Liver (tissue), 9 donors: ENCODE results near the gene AMIGO1. TPM values are rescaled to one million over a fixed set of nuclear protein-coding genes. Genes with fewer than 3 reads are reported as not detected.

Source experiments
- DNase-seq: peaks from one replicate; pipeline ENCODE4 v3.0.0-alpha.2; 2017; ENCODE audit warnings: low spot score
- H3K27ac ChIP-seq, 2 donors: one replicate each; pipeline ENCODE4 v1.7.0; 2013; ENCODE audit warnings: inconsistent platforms in 2 of 2, low read length in 2 of 2, control low read depth in 1 of 2, low read depth in 1 of 2, mild to moderate bottlenecking in 1 of 2
- H3K27me3 ChIP-seq, 4 donors: one replicate each; pipeline versions ENCODE4 v1.6.1 to v1.7.0; 2013; ENCODE audit warnings: low read length in 3 of 4, inconsistent platforms in 1 of 4, mild to moderate bottlenecking in 1 of 4, moderate library complexity in 1 of 4; ENCODE audit not compliant: control insufficient read depth in 4 of 4, insufficient read depth in 4 of 4
- H3K36me3 ChIP-seq, 4 donors: one replicate each; pipeline versions ENCODE4 v1.6.1 to v1.7.0; 2013; ENCODE audit warnings: low read length in 3 of 4, mild to moderate bottlenecking in 3 of 4, low read depth in 1 of 4, moderate library complexity in 1 of 4; ENCODE audit not compliant: control insufficient read depth in 4 of 4, insufficient read depth in 3 of 4
- H3K4me1 ChIP-seq, 4 donors: one replicate each; pipeline versions ENCODE4 v1.6.1 to v1.7.0; 2013; ENCODE audit warnings: low read length in 3 of 4, mild to moderate bottlenecking in 3 of 4, moderate library complexity in 1 of 4; ENCODE audit not compliant: control insufficient read depth in 4 of 4, insufficient read depth in 4 of 4
- H3K4me3 ChIP-seq, 3 donors: one replicate each; pipeline versions ENCODE4 v1.6.1 to v1.7.0; 2013; ENCODE audit warnings: low read length in 3 of 3, control low read depth in 1 of 3, low read depth in 1 of 3, mild to moderate bottlenecking in 1 of 3
- H3K9ac ChIP-seq, 2 donors: one replicate each; pipeline ENCODE4 v1.7.0; 2013; ENCODE audit warnings: low read length in 2 of 2, mild to moderate bottlenecking in 2 of 2, moderate library complexity in 2 of 2, control low read depth in 1 of 2, low read depth in 1 of 2
- H3K9me3 ChIP-seq, 4 donors: one replicate each; pipeline versions ENCODE4 v1.6.1 to v1.7.0; 2013; ENCODE audit warnings: low read length in 3 of 4; ENCODE audit not compliant: control insufficient read depth in 4 of 4
- EGR1 ChIP-seq, 2 donors: IDR thresholded peaks; 2 replicates each; pipeline ENCODE4 v1.6.1; 2016 to 2018; ENCODE audit warnings: antibody characterized with exemption in 2 of 2, low read depth in 2 of 2
- FOXA1 ChIP-seq: IDR thresholded peaks from 2 replicates; pipeline ENCODE4 v1.6.1; 2016; ENCODE audit warnings: antibody characterized with exemption
- FOXA2 ChIP-seq: IDR thresholded peaks from 2 replicates; pipeline ENCODE4 v1.6.1; 2016; ENCODE audit warnings: antibody characterized with exemption
- GABPA ChIP-seq, 2 donors: IDR thresholded peaks in 1 of 2; conservative IDR thresholded peaks in 1 of 2; 2 replicates each; pipeline ENCODE4 v1.6.1; 2016; ENCODE audit warnings: antibody characterized with exemption in 2 of 2, mild to moderate bottlenecking in 1 of 2, moderate library complexity in 1 of 2
- HNF4A ChIP-seq, 2 donors: conservative IDR thresholded peaks; 2 replicates each; pipeline ENCODE4 v1.6.1; 2016; ENCODE audit warnings: antibody characterized with exemption in 2 of 2, mild to moderate bottlenecking in 2 of 2
- HNF4G ChIP-seq: IDR thresholded peaks from 2 replicates; pipeline ENCODE4 v1.6.1; 2016; ENCODE audit warnings: antibody characterized with exemption
- JUND ChIP-seq, 2 donors: IDR thresholded peaks; 2 replicates each; pipeline ENCODE4 v1.6.1; 2016; ENCODE audit warnings: antibody characterized with exemption in 2 of 2
- NR2F2 ChIP-seq: IDR thresholded peaks from 2 replicates; pipeline ENCODE4 v1.6.1; 2016; ENCODE audit warnings: antibody characterized with exemption
- RAD21 ChIP-seq, 2 donors: IDR thresholded peaks; 2 replicates each; pipeline ENCODE4 v1.6.1; 2016; ENCODE audit warnings: antibody characterized with exemption in 2 of 2, mild to moderate bottlenecking in 2 of 2
- RXRA ChIP-seq, 2 donors: IDR thresholded peaks; 2 replicates each; pipeline ENCODE4 v1.6.1; 2017 to 2018; ENCODE audit warnings: antibody characterized with exemption in 2 of 2, mild to moderate bottlenecking in 1 of 2
- SP1 ChIP-seq: IDR thresholded peaks from 2 replicates; pipeline ENCODE4 v1.6.1; 2018; ENCODE audit warnings: antibody characterized with exemption, mild to moderate bottlenecking
- TAF1 ChIP-seq: conservative IDR thresholded peaks from 2 replicates; pipeline ENCODE4 v1.6.1; 2016; ENCODE audit warnings: antibody characterized with exemption, mild to moderate bottlenecking
- YY1 ChIP-seq: IDR thresholded peaks from 2 replicates; pipeline ENCODE4 v1.6.1; 2016; ENCODE audit warnings: antibody characterized with exemption, mild to moderate bottlenecking
- WGBS: extraction: QIAGEN DNeasy Blood & Tissue Kit; methylation state at CpG from one replicate; pipeline ENCODE4 v1.1.7; 2013; 5-methylcytosine and 5-hydroxymethylcytosine counted together
- polyA plus RNA-seq, 2 donors: library from polyadenylated mRNA; stranded (reverse) in 1 of 2; unstranded in 1 of 2; fragments of 200-250 nt in 1 of 2; fragments of >200 nt in 1 of 2; fragmentation: Nextera tagmentation in 1 of 2; extraction: Ambion mirVana in 1 of 2; gene quantifications; one replicate each; pipeline versions ENCODE4 v1.2.1 to v1.2.3, GENCODE V29; 2013 to 2015
- total RNA-seq, 2 donors: library from RNA; depleted of rRNA; stranded (reverse); fragments of >200 nt; gene quantifications; one replicate each; pipeline ENCODE4 v1.2.3, GENCODE V29; 2014
- TF ChIP-seq, protein P1 (sequence below): IDR thresholded peaks from 2 replicates; pipeline ENCODE4 v1.6.1; 2016; ENCODE audit warnings: antibody characterized with exemption
- TF ChIP-seq, protein P2 (sequence below): IDR thresholded peaks from 2 replicates; pipeline ENCODE4 v1.6.1; 2016; ENCODE audit warnings: antibody characterized with exemption
- TF ChIP-seq, protein P3 (sequence below): IDR thresholded peaks from 2 replicates; pipeline ENCODE4 v1.6.1; 2016; ENCODE audit warnings: antibody characterized with exemption, mild to moderate bottlenecking
- TF ChIP-seq, protein P4 (sequence below): fragments of 150-350 bp; IDR thresholded peaks from 2 replicates; pipeline ENCODE4 v1.5.1; 2017; ENCODE audit warnings: improper control_type of control experiment, low read depth, low read length; ENCODE audit not compliant: missing input control
- TF ChIP-seq, protein P5 (sequence below): IDR thresholded peaks from 2 replicates; pipeline ENCODE4 v1.6.1; 2016; ENCODE audit warnings: antibody characterized with exemption
- donor health status: healthy.
- donor health status: healthy.
- donor health status: healthy.
- donor health status: healthy.
- donor health status: healthy.

The AMIGO1 gene
- total and polyA plus RNA-seq, 4 donors = 0.75 to 4.6 (median 1.9) TPM

DNA sequence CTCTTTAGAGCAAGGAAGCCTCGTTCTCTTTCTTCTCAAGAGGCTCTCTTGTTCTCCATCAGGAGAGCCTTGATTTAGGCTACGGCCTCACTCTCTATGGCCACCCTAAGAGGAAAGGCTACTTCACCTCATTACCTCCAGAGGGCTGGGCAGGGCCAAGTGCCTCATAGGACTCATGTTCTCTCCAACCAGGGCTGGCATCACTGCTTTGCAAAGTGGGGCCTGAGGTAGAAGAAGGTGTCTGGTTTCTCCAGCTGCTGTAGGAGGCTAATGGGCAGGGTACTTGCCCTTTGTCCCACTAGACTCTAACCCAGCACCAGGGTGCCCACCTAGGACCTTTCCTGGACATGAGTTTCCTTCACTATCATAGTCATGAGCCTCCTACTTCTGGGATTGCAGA lies 27.9 kb downstream of the AMIGO1 start:
- no peak for DNase-seq
- Histone ChIP-seq H3K9me3 (no peaks in the 10 kb centered on the region), H3K36me3 (peaks cover 0 to 3% (median under 1%) of the 10 kb centered on the region in 4 donors), H3K4me3 (no peak overlapping the region), H3K27ac (no peak overlapping the region), H3K4me1 (peaks cover 5 to 16% (median 13%) of the 10 kb centered on the region in 4 donors), H3K27me3 (no peaks in the 10 kb centered on the region), H3K9ac (no peak overlapping the region)
- TF ChIP-seq, protein P1, sequence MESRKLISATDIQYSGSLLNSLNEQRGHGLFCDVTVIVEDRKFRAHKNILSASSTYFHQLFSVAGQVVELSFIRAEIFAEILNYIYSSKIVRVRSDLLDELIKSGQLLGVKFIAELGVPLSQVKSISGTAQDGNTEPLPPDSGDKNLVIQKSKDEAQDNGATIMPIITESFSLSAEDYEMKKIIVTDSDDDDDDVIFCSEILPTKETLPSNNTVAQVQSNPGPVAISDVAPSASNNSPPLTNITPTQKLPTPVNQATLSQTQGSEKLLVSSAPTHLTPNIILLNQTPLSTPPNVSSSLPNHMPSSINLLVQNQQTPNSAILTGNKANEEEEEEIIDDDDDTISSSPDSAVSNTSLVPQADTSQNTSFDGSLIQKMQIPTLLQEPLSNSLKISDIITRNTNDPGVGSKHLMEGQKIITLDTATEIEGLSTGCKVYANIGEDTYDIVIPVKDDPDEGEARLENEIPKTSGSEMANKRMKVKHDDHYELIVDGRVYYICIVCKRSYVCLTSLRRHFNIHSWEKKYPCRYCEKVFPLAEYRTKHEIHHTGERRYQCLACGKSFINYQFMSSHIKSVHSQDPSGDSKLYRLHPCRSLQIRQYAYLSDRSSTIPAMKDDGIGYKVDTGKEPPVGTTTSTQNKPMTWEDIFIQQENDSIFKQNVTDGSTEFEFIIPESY = no peak
- TF ChIP-seq JUND (IDR thresholded peaks at IDR 0.05) = no peak
- 86% methylated on average over 2 of the region's 2 CpGs for WGBS

DNA sequence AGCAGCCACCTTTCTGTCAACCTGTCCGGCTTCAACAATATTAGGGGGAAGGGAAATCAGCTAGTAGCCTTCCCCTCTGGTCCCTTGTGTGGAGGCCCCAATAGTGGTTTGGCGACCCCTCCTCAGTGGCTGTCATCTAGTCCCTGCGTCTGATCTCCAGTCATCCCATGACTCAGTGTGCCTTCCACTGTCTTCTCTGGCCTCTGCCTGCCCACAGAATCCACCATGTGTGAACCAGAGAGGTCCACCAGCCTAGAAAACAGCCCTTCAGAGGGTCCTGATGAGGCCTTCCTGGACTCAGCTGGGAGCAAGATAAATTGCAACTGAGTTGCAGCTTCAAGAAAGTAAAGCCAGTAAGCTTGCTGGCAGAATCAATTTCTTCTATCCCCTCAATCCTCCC lies 29.6 kb downstream of the AMIGO1 start:
- DNase-seq = no peak
- Histone ChIP-seq H3K36me3 (peaks cover 0 to 3% (median under 1%) of the 10 kb centered on the region in 4 donors), H3K27me3 (no peaks in the 10 kb centered on the region), H3K9ac (no peak overlapping the region), H3K4me3 (no peak overlapping the region), H3K9me3 (no peaks in the 10 kb centered on the region), H3K27ac (no peak overlapping the region), H3K4me1 (peaks cover 5 to 16% (median 13%) of the 10 kb centered on the region in 4 donors)
- 90% methylated on average over 3 of the region's 3 CpGs for WGBS
- TF ChIP-seq NR2F2 (no peak), RAD21 (IDR thresholded peaks at IDR 0.05) (no peak), JUND (IDR thresholded peaks at IDR 0.05) (no peak), SP1 (no peak), RXRA (IDR thresholded peaks at IDR 0.05) (no peak), FOXA2 (no peak), TAF1 (no peak), GABPA (IDR thresholded peaks at IDR 0.05 in 1 of 2, conservative IDR thresholded peaks at IDR 0.05 in 1 of 2) (no peak), YY1 (no peak), HNF4G (no peak), FOXA1 (no peak), EGR1 (IDR thresholded peaks at IDR 0.05; ENCODE audit: low read depth in 2 of 2) (no peak), HNF4A (conservative IDR thresholded peaks at IDR 0.05) (no peak)
- TF ChIP-seq, protein P2, sequence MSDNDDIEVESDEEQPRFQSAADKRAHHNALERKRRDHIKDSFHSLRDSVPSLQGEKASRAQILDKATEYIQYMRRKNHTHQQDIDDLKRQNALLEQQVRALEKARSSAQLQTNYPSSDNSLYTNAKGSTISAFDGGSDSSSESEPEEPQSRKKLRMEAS = no peak
- TF ChIP-seq, protein P3, sequence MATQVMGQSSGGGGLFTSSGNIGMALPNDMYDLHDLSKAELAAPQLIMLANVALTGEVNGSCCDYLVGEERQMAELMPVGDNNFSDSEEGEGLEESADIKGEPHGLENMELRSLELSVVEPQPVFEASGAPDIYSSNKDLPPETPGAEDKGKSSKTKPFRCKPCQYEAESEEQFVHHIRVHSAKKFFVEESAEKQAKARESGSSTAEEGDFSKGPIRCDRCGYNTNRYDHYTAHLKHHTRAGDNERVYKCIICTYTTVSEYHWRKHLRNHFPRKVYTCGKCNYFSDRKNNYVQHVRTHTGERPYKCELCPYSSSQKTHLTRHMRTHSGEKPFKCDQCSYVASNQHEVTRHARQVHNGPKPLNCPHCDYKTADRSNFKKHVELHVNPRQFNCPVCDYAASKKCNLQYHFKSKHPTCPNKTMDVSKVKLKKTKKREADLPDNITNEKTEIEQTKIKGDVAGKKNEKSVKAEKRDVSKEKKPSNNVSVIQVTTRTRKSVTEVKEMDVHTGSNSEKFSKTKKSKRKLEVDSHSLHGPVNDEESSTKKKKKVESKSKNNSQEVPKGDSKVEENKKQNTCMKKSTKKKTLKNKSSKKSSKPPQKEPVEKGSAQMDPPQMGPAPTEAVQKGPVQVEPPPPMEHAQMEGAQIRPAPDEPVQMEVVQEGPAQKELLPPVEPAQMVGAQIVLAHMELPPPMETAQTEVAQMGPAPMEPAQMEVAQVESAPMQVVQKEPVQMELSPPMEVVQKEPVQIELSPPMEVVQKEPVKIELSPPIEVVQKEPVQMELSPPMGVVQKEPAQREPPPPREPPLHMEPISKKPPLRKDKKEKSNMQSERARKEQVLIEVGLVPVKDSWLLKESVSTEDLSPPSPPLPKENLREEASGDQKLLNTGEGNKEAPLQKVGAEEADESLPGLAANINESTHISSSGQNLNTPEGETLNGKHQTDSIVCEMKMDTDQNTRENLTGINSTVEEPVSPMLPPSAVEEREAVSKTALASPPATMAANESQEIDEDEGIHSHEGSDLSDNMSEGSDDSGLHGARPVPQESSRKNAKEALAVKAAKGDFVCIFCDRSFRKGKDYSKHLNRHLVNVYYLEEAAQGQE = no peak
- TF ChIP-seq, protein P4, sequence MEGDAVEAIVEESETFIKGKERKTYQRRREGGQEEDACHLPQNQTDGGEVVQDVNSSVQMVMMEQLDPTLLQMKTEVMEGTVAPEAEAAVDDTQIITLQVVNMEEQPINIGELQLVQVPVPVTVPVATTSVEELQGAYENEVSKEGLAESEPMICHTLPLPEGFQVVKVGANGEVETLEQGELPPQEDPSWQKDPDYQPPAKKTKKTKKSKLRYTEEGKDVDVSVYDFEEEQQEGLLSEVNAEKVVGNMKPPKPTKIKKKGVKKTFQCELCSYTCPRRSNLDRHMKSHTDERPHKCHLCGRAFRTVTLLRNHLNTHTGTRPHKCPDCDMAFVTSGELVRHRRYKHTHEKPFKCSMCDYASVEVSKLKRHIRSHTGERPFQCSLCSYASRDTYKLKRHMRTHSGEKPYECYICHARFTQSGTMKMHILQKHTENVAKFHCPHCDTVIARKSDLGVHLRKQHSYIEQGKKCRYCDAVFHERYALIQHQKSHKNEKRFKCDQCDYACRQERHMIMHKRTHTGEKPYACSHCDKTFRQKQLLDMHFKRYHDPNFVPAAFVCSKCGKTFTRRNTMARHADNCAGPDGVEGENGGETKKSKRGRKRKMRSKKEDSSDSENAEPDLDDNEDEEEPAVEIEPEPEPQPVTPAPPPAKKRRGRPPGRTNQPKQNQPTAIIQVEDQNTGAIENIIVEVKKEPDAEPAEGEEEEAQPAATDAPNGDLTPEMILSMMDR = no peak
- TF ChIP-seq, protein P5, sequence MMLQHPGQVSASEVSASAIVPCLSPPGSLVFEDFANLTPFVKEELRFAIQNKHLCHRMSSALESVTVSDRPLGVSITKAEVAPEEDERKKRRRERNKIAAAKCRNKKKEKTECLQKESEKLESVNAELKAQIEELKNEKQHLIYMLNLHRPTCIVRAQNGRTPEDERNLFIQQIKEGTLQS = no peak
